ENCODE measurements around the gene TSPAN14.

DNA sequence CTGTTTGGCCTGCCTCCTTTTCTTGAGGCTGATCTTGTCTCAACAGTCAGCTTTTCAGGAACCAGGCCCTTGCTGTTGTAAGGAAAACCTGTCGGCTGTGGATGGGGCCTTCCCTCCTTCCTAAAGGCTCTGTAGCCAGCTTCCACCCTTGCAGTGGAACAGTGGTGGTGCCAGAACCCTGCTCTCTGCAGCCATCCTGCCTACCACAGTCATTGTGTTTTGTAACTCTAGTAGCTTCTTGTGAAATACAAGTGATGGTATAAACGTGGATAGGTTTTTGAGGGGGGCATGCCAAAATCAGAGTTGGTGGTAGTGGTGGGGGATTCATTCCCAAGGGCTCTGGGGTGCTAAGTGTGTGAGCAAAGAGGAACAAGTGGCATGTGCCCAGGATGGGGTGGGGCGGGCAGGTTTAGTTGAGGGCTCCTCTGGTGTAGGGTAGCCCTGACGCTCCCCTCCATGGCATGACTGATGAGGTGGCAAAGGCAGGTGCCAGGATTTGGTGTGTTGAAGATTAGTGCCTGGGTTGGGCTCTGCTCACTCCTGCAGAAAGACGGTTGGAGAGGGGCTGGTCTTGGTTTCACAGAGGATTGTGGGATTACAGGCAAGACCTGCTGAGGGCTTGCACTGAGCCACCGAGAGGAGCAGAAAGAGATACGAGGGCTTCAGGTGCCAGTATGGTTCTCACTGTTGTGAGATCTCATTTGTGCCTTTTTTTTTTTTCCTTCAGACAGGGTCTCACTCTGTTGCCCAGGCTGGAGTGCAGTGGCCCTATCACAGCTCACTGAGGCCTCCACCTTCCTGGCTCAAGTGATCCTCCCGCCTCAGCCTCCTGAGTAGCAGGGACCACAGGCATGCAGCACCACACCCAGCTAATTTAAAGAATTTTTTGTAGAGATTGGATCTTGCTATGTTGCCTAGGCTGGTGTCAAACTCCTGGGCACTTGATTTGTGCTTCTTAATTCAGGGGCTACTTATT lies 7.4 kb downstream of the TSPAN14 start:
- TF ChIP-seq CTCF (IDR thresholded peaks at IDR 0.05 in 2 of 3, conservative IDR thresholded peaks at IDR 0.05 in 1 of 3; ENCODE audit: control insufficient read depth in 2 of 3, extremely low read depth in 1 of 3, insufficient read depth in 1 of 3, low read depth in 3 of 3, low read length in 3 of 3) (no peak), SMC3 (IDR thresholded peaks at IDR 0.05; ENCODE audit: borderline replicate concordance, low read length) (no peak), POLR2AphosphoS5 (IDR thresholded peaks at IDR 0.05; ENCODE audit: low read length) (no peak), TAF1 (IDR thresholded peaks at IDR 0.05; ENCODE audit: borderline replicate concordance, low read depth, low read length) (no peak), SIX5 (IDR thresholded peaks at IDR 0.05; ENCODE audit: low read depth, low read length, severe bottlenecking) (no peak), POLR2A (IDR thresholded peaks at IDR 0.05; ENCODE audit: low read depth, low read length) (no peak), JUND (IDR thresholded peaks at IDR 0.05; ENCODE audit: low read depth, low read length) (no peak)
